Ovary (tissue), 3 donors: ENCODE measurements around the gene BUB1B.

Experiments
- CTCF ChIP-seq, 3 donors: fragments of 450-650 bp in 2 of 3; fragments of 200-600 bp in 1 of 3; IDR thresholded peaks; one replicate each; pipeline versions ENCODE4 v1.5.1 to v1.8.0; 2016 to 2022; ENCODE audit warnings: antibody characterized with exemption in 3 of 3, mild to moderate bottlenecking in 1 of 3
- EP300 ChIP-seq: sonication (generic); formaldehyde crosslinking; IDR thresholded peaks from one replicate; pipeline ENCODE4 v1.6.1; 2017; ENCODE audit warnings: antibody characterized with exemption
- POLR2A ChIP-seq: fragments of 450-650 bp; IDR thresholded peaks from one replicate; pipeline ENCODE4 v1.6.1; 2017; ENCODE audit warnings: antibody characterized with exemption, mild to moderate bottlenecking, moderate library complexity
- donor health status: DM: no; HTN: no; CAD: no.

- no peak for TF ChIP-seq CTCF (IDR thresholded peaks at IDR 0.05)
- no peak for TF ChIP-seq POLR2A
- no peak for TF ChIP-seq EP300
Observed at GRCh38 chr15:40222131-40222530, 61.3 kb downstream of the BUB1B start.
